ENCODE results near the gene KCNG4.
A peak's percentile ranks its signal among the peaks of the same experiment; 100 is the strongest.

The KCNG4 gene

GRCh38 chr16:84197466-84198128 lies 42.2 kb downstream of the KCNG4 start:
- no peak for FAIRE-seq
- no peak for TF ChIP-seq POLR2A (IDR thresholded peaks at IDR 0.05; ENCODE audit: low read depth, low read length)

GRCh38 chr16:84196727-84197394 lies 43.0 kb downstream of the KCNG4 start:
- no peak for TF ChIP-seq POLR2A (IDR thresholded peaks at IDR 0.05; ENCODE audit: low read depth, low read length)
- DNase-seq (ENCODE audit: insufficient read length, low spot score) (no peak), FAIRE-seq (no peak)

More at GRCh38 chr16:84197466-84198128, 42.2 kb downstream of the KCNG4 start:
- no peak for DNase-seq (ENCODE audit: insufficient read length, low spot score)

- DNase-seq (ENCODE audit: insufficient read length, low spot score) (no peak), FAIRE-seq (no peak)
- no peak for TF ChIP-seq POLR2A (IDR thresholded peaks at IDR 0.05; ENCODE audit: low read depth, low read length)
Observed at GRCh38 chr16:84196101-84196500, 43.7 kb downstream of the KCNG4 start.

DNA sequence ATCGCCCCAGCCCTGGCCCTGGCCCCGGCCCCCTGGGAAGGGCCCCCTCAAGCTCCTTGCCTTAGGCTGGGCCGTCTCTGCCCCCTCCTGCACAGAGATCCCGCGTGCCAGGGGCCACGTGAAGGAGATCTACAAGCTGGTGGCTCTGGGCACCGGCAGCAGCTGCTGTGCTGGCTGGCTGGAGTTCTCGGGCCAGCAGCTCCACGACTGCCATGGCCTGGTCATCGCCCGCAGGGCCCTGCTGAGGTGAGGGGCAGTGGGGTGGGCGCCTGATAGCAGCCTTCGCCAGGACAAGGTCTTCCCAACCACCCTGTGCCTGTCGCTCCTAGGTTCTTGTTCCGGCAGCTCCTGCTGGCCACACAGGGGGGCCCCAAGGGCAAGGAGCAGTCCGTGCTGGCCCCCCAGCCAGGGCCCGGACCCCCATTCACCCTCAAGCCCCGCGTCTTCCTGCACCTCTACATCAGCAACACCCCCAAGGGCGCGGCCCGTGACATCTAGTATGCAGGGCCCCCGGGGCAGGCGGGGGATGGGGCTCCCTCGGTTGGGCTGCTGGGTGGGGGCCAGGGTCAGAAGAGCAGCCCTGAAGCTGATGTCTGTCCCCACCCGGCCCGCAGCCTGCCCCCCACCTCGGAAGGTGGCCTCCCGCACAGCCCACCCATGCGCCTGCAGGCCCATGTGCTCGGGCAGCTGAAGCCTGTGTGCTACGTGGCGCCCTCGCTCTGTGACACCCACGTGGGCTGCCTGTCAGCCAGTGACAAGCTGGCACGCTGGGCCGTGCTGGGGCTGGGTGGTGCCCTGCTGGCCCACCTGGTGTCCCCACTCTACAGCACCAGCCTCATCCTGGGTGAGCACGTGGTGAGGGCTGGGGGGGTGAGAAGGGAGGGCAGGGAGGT lies 44.4 kb downstream of the KCNG4 start:
- no peak for FAIRE-seq
- no peak for TF ChIP-seq POLR2A (IDR thresholded peaks at IDR 0.05; ENCODE audit: low read depth, low read length)
- no peak for DNase-seq (ENCODE audit: insufficient read length, low spot score)

DNA sequence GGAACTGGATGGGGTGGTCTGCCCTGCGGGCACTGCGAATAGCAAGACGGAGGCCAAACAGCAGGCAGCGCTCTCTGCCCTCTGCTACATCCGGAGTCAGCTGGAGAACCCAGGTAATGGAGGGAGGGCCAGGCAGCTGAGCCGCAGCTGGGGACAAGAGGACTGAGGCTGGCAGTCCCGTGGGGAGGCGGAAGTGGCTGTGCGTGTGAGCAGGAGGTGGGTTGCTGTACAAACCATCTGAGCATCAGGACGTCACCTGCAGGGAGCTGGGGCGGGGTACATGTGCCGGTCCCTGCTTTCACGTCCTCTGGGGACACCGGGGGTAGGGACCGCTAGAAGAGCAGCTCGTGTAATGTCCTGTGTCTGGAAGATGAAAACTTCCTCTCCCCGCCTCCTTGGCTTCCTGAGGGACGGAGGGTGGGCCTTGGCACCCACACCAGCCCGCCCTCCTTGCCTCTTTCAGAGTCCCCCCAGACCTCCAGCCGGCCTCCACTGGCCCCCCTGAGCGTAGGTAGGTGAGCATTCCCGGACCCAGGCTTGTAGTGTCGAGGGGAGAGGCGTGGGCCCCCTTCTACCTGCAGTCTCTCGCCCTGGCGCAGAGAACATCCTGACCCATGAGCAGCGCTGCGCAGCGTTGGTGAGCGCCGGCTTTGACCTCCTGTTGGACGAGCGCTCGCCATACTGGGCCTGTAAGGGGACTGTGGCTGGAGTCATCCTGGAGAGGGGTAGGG lies 45.2 kb downstream of the KCNG4 start:
- DNase-seq (ENCODE audit: insufficient read length, low spot score) = no peak
- no peak for TF ChIP-seq POLR2A (IDR thresholded peaks at IDR 0.05; ENCODE audit: low read depth, low read length)
- no peak for FAIRE-seq

- no peak for TF ChIP-seq POLR2A (IDR thresholded peaks at IDR 0.05; ENCODE audit: low read depth, low read length)
- FAIRE-seq = no peak
- no peak for DNase-seq (ENCODE audit: insufficient read length, low spot score)
Observed at GRCh38 chr16:84194018-84194417, 45.8 kb downstream of the KCNG4 start.

GRCh38 chr16:84193480-84193879 lies 46.3 kb downstream of the KCNG4 start:
- TF ChIP-seq POLR2A (IDR thresholded peaks at IDR 0.05; ENCODE audit: low read depth, low read length) = no peak
- FAIRE-seq = no peak
- DNase-seq (ENCODE audit: insufficient read length, low spot score) = no peak

- DNase-seq (ENCODE audit: insufficient read length, low spot score) (no peak), FAIRE-seq (no peak)
- TF ChIP-seq POLR2A (IDR thresholded peaks at IDR 0.05; ENCODE audit: low read depth, low read length) = no peak
Observed at GRCh38 chr16:84191466-84191865, 48.3 kb downstream of the KCNG4 start.

DNA sequence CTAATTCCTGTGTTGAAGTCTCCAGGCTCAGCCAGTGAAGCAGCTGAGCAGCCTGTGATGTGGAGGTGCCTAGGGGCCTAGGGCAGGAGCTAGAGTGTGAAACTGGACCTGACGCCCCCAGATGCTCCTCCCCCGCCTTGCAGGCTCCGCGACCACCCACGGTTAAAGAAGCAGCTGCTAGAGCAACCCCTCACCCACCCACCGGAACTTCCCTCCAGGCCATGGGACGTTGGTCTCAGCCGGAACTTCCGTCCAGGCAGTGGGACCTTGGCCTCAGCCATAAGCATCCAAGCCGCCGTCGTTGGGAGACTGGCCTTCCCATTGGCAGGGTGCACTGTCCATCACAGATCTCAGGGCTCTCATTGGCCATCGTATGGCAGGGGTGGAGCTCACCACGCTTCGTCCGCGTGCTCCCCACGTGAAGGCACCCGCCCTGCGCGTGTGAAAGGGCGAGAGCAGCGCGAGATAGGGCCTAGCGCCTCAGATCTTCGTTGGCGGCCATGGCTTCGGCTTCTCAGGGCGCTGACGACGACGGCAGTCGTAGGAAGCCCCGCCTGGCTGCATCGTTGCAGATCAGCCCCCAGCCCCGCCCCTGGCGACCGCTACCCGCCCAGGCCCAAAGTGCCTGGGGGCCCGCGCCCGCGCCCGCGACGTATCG lies 49.0 kb downstream of the KCNG4 start, which contains the start of gene ADAD2:
Gene ADAD2 (plus strand): TSS at position 427 of the 658 bp plus-strand sequence. CDS start 74 bp downstream, at position 501.
- no peak for TF ChIP-seq POLR2A (IDR thresholded peaks at IDR 0.05; ENCODE audit: low read depth, low read length)
- DNase-seq (ENCODE audit: insufficient read length, low spot score) (no peak), FAIRE-seq (no peak)

- FAIRE-seq (no peak), DNase-seq (ENCODE audit: insufficient read length, low spot score) (peak; percentile 97)
- peak; percentile 68 for TF ChIP-seq POLR2A (IDR thresholded peaks at IDR 0.05; ENCODE audit: low read depth, low read length)
Observed at GRCh38 chr16:84186685-84187437, 53.0 kb downstream of the KCNG4 start, which contains the start of gene TAF1C. TSS of gene TAF1C (minus strand) at chr16:84187057. CDS start at chr16:84184988, 2,069 bp downstream.

- no peak for TF ChIP-seq POLR2A (IDR thresholded peaks at IDR 0.05; ENCODE audit: low read depth, low read length)
- no peak for FAIRE-seq
Observed at GRCh38 chr16:84184775-84185174, 55.0 kb downstream of the KCNG4 start.

GRCh38 chr16:84183911-84184591 lies 55.8 kb downstream of the KCNG4 start:
- no peak for FAIRE-seq

More at GRCh38 chr16:84184775-84185174, 55.0 kb downstream of the KCNG4 start:
- no peak for DNase-seq (ENCODE audit: insufficient read length, low spot score)

More at GRCh38 chr16:84183911-84184591, 55.8 kb downstream of the KCNG4 start:
- DNase-seq (ENCODE audit: insufficient read length, low spot score) = no peak
- no peak for TF ChIP-seq POLR2A (IDR thresholded peaks at IDR 0.05; ENCODE audit: low read depth, low read length)
